ENCODE measurements around the gene PON2.

The PON2 gene

DNA sequence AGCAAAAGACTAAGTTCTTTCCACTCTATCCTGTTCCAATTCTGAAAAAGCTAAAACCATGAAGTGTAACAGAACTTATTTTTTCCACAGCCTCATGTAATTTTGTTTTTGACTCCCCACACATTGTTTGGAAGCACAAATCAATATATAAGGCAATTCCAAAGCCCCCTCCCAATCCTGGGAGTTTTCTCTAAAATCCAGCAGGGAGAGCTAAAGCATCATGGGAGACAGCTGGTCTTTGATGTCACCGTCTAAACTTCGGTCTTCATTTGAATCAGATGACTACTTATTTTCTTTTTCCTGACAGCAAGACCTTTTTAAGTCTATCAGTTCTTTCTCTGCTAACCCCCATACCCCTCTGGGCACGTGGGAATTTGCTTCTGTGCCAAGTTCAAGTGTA lies 77.2 kb downstream of the PON2 start:
- Mint-ChIP-seq H3K27me3 (peaks cover 1% of the 10 kb centered on the region), H3K4me3 (no peak overlapping the region), H3K4me1 (ENCODE audit: low read depth) (no peaks in the 10 kb centered on the region), H3K9me3 (ENCODE audit: low read depth) (no peaks in the 10 kb centered on the region), H3K36me3 (no peaks in the 10 kb centered on the region), H3K27ac (no peak overlapping the region)

Data from activated naive CD8-positive, alpha-beta T cell (primary cell).